Measurements from ENCODE around the gene ENPEP. TPM values are rescaled to one million over a fixed set of nuclear protein-coding genes. Genes with fewer than 3 reads are reported as not detected.

The ENPEP gene
- total RNA-seq, 1 experiment from 2014 or later = 0.33 TPM

DNA sequence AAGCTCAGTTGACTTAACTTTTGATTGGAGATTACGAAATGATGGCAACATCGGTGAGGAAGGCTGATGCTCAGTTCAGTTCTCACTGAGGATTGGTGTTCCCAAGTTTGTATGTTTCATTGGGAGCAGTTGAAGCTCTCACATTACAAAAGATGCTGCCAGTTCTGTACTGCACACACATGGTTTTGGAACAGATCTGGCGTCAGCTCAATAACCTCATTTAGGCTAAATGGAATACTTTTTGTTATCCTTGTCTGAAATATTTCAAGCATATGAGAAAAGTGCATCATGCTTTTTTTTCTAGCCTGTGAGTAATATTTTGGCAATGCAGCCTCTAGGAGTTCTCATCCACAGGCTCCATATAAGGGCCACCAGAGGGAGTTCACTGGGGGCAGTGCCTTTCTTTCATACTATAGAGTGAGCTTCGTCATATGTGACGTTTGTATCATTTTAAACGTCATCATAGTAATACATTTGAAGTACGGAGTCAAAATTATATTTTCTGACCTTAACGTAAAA is 4.1 kb downstream of the ENPEP start:
- Mint-ChIP-seq H3K4me1 (peaks cover 23% of the 10 kb centered on the region), H3K27ac (no peak overlapping the region), H3K27me3 (ENCODE audit: low read depth) (peaks cover 22% of the 10 kb centered on the region), H3K9me3 (no peaks in the 10 kb centered on the region), H3K4me3 (no peak overlapping the region), H3K36me3 (no peaks in the 10 kb centered on the region)
- ATAC-seq = peak; percentile 42; the same call in 1 of the 2 replicates
- ChIA-PET POLR2A (no interaction called here), CTCF (interaction anchor here (0.6 kb wide), 1 partner anchor 165 kb away, joined by 3 read pairs; no protein-coding TSS in a partner anchor)
- TF ChIP-seq NR2C2 (CRISPR knock-in tag; IDR thresholded peaks at IDR 0.05) = no peak
- no peak for TF ChIP-seq CBFB (CRISPR knock-in tag; IDR thresholded peaks at IDR 0.05; ENCODE audit: low read depth)
- TF ChIP-seq, protein P1, sequence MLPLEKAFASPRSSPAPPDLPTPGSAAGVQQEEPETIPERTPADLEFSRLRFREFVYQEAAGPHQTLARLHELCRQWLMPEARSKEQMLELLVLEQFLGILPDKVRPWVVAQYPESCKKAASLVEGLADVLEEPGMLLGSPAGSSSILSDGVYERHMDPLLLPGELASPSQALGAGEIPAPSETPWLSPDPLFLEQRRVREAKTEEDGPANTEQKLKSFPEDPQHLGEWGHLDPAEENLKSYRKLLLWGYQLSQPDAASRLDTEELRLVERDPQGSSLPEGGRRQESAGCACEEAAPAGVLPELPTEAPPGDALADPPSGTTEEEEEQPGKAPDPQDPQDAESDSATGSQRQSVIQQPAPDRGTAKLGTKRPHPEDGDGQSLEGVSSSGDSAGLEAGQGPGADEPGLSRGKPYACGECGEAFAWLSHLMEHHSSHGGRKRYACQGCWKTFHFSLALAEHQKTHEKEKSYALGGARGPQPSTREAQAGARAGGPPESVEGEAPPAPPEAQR (CRISPR knock-in tag; IDR thresholded peaks at IDR 0.05) = no peak
- TF ChIP-seq, protein P2, sequence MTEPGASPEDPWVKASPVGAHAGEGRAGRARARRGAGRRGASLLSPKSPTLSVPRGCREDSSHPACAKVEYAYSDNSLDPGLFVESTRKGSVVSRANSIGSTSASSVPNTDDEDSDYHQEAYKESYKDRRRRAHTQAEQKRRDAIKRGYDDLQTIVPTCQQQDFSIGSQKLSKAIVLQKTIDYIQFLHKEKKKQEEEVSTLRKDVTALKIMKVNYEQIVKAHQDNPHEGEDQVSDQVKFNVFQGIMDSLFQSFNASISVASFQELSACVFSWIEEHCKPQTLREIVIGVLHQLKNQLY (CRISPR knock-in tag; IDR thresholded peaks at IDR 0.05) = no peak
- no peak for TF ChIP-seq OVOL2 (CRISPR knock-in tag; IDR thresholded peaks at IDR 0.05; ENCODE audit: borderline replicate concordance)
- TF ChIP-seq, protein P3, sequence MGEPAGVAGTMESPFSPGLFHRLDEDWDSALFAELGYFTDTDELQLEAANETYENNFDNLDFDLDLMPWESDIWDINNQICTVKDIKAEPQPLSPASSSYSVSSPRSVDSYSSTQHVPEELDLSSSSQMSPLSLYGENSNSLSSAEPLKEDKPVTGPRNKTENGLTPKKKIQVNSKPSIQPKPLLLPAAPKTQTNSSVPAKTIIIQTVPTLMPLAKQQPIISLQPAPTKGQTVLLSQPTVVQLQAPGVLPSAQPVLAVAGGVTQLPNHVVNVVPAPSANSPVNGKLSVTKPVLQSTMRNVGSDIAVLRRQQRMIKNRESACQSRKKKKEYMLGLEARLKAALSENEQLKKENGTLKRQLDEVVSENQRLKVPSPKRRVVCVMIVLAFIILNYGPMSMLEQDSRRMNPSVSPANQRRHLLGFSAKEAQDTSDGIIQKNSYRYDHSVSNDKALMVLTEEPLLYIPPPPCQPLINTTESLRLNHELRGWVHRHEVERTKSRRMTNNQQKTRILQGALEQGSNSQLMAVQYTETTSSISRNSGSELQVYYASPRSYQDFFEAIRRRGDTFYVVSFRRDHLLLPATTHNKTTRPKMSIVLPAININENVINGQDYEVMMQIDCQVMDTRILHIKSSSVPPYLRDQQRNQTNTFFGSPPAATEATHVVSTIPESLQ (CRISPR knock-in tag; IDR thresholded peaks at IDR 0.05) = no peak
- no peak for TF ChIP-seq CREB1 (CRISPR knock-in tag; IDR thresholded peaks at IDR 0.05)
- TF ChIP-seq, protein P4, sequence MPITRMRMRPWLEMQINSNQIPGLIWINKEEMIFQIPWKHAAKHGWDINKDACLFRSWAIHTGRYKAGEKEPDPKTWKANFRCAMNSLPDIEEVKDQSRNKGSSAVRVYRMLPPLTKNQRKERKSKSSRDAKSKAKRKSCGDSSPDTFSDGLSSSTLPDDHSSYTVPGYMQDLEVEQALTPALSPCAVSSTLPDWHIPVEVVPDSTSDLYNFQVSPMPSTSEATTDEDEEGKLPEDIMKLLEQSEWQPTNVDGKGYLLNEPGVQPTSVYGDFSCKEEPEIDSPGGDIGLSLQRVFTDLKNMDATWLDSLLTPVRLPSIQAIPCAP (CRISPR knock-in tag; IDR thresholded peaks at IDR 0.05) = no peak
- TF ChIP-seq, protein P5, sequence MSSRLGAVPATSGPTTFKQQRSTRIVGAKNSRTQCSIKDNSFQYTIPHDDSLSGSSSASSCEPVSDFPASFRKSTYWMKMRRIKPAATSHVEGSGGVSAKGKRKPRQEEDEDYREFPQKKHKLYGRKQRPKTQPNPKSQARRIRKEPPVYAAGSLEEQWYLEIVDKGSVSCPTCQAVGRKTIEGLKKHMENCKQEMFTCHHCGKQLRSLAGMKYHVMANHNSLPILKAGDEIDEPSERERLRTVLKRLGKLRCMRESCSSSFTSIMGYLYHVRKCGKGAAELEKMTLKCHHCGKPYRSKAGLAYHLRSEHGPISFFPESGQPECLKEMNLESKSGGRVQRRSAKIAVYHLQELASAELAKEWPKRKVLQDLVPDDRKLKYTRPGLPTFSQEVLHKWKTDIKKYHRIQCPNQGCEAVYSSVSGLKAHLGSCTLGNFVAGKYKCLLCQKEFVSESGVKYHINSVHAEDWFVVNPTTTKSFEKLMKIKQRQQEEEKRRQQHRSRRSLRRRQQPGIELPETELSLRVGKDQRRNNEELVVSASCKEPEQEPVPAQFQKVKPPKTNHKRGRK (CRISPR knock-in tag; IDR thresholded peaks at IDR 0.05; ENCODE audit: borderline replicate concordance) = no peak
- TF ChIP-seq NFATC4 (CRISPR knock-in tag; IDR thresholded peaks at IDR 0.05) = no peak
- TF ChIP-seq, protein P6, sequence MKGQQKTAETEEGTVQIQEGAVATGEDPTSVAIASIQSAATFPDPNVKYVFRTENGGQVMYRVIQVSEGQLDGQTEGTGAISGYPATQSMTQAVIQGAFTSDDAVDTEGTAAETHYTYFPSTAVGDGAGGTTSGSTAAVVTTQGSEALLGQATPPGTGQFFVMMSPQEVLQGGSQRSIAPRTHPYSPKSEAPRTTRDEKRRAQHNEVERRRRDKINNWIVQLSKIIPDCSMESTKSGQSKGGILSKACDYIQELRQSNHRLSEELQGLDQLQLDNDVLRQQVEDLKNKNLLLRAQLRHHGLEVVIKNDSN (CRISPR knock-in tag; IDR thresholded peaks at IDR 0.05) = no peak
- no peak for TF ChIP-seq ZNF138 (CRISPR knock-in tag; conservative IDR thresholded peaks at IDR 0.05)
- no peak for TF ChIP-seq ZNF671 (CRISPR knock-in tag; IDR thresholded peaks at IDR 0.05)
- no peak for TF ChIP-seq CREM (CRISPR knock-in tag; IDR thresholded peaks at IDR 0.05)
- TF ChIP-seq GTF2I (CRISPR knock-in tag; conservative IDR thresholded peaks at IDR 0.05) = no peak
- TF ChIP-seq, protein P7, sequence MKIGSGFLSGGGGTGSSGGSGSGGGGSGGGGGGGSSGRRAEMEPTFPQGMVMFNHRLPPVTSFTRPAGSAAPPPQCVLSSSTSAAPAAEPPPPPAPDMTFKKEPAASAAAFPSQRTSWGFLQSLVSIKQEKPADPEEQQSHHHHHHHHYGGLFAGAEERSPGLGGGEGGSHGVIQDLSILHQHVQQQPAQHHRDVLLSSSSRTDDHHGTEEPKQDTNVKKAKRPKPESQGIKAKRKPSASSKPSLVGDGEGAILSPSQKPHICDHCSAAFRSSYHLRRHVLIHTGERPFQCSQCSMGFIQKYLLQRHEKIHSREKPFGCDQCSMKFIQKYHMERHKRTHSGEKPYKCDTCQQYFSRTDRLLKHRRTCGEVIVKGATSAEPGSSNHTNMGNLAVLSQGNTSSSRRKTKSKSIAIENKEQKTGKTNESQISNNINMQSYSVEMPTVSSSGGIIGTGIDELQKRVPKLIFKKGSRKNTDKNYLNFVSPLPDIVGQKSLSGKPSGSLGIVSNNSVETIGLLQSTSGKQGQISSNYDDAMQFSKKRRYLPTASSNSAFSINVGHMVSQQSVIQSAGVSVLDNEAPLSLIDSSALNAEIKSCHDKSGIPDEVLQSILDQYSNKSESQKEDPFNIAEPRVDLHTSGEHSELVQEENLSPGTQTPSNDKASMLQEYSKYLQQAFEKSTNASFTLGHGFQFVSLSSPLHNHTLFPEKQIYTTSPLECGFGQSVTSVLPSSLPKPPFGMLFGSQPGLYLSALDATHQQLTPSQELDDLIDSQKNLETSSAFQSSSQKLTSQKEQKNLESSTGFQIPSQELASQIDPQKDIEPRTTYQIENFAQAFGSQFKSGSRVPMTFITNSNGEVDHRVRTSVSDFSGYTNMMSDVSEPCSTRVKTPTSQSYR (CRISPR knock-in tag; IDR thresholded peaks at IDR 0.05) = no peak
- DNase-seq (ENCODE audit: low spot score) = no peak

Measured in WTC11 (cell line).